Activated CD8-positive, alpha-beta memory T cell treated with anti-CD3 and anti-CD28 coated beads for 4 hours (primary cell): ENCODE results near the gene HEPACAM2.
A peak's percentile ranks its signal among the peaks of the same experiment; 100 is the strongest.

Experiments
- DNase-seq, 2 donors: peaks; one replicate each; pipeline ENCODE4 v3.0.0-alpha.2; 2020; ENCODE audit warnings: low read depth in 2 of 2

Gene HEPACAM2

GRCh38 chr7:93147363-93147762 lies 78.9 kb downstream of the HEPACAM2 start:
- DNase-seq, result peak in 1 of 2 donors; percentile 18

DNA sequence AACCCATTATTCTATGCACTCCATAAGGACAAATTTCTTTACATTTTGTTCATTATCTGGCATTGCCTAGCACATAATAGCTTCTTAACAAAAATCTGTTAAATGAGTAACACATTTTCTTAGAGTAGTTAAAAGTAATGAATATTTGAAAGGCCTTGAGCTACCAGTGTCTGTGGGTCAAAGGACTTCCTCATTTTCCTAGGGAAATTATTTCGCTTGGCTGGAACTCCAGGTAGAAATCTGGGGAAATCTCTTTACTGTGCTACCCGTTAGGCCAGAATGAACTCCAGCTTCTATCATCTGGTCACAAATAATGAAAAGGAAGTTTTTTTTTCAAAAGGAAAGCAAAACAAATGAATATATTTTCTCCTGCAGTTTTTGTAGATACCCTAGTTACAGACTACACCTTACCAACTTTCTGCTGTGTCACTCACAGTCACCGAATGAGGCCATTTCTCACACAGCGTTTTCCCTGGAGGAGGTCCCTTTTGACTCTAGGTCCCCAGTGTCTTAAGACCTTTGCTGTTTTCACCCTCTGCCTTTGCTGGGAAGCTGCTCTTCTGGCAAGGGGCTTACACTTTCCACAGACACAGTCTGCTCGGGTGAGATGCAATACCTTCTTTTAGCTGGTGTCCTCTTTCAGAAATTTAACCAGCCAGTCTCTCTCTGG lies 79.7 kb downstream of the HEPACAM2 start:
- DNase-seq, result no peak

- no peak for DNase-seq
These were observed 80.2 kb downstream of the HEPACAM2 start for GRCh38 chr7:93146036-93146435.

DNA sequence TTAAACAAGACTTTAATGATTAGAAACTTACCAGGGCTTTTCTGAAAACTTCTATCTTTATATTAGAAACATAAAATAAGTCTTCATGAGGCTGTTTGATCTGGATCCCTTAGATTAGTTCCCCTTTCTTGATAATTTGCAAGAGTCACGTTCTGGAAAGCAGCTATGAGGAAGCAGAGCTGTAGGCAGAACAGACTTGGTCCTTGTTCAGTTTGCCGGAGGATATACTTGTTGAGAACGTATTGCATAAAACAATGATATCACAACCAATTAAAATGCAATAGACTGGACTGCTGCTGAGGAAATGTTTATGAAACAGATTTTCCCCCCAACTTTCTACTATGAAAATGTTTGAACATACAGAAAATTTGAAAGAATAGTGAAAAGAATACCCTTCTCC lies 80.9 kb downstream of the HEPACAM2 start:
- no peak for DNase-seq

DNA sequence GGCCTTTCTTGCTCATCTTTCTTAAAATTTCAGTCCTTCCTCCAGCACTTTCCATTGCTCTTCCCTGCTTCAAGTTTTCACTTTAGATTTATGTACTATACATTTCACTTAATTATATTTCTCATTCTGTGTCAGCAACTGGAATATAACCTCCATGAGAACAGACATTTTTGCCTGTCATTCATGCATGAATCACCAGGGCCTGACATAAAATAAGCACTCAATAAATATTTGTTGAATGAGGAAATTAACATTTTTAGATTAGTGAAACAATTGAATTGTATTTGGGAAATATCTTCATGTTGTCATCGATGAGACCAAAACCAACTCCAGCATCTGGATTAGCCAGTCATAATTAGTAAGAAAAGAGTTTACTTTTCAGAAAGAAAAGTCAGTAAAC lies 84.1 kb downstream of the HEPACAM2 start:
- DNase-seq, result no peak

DNA sequence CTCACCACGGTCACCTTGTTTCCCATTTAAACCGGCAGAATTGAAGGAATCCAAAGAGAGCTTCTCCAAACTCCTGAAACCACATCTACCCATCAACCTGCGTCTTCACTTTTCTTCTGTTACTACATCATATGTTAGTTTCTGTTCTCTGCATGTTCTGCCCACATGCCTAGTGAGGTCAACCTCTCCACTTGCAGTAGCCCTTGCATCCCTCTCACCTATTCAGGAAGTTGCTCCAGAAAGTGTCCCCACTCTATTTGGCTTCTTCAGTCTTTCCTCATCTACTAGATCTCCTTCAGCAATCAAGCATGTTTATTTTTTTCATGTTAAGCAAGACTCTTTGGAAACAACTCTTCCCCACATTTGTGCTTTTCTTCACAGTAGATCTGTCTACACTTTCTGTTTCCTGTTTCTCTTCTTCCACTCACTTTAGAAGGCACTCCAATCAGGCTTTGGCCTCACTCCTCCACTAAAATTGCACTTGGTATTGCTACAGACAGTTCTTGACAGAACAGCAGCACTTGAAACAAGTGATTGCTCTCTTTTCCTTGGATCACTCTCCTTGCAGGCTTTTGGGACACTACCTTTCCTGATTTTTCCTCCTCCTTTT lies 85.6 kb downstream of the HEPACAM2 start:
- no peak for DNase-seq

GRCh38 chr7:93138576-93138975 lies 87.7 kb downstream of the HEPACAM2 start:
- no peak for DNase-seq
